GM21717 (cell line): Measurements from ENCODE around the gene ZNF146.
"Not testable (repeated sequence)": the region's sequence is repeated elsewhere in the genome, so short reads cannot be mapped to it uniquely, and the experiment has no call there.

Experiments used
- ATAC-seq: cut with Tn5 transposase; IDR thresholded peaks from one replicate; pipeline ENCODE4 v1.9.1; 2021; ENCODE audit warnings: mild to moderate bottlenecking, moderate library complexity; ENCODE audit not compliant: unreplicated experiment

Gene ZNF146

DNA sequence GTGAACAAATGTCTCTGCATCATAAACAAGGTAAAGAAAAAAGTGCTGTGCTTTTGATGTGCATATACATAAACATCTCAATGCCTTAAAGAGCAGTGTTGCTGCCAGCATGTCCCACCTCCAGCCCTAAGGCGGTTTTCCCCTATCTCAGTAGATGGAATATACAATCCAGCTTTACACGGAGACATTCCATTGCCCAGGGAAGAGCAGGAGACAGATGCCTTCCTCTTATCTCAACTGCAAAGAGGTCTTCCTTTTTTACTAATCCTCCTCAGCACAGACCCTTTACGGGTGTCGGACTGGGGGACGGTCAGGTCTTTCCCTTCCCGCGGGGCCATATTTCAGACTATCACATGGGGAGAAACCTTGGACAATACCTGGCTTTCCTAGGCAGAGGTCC is 18.7 kb downstream of the ZNF146 start:
- ATAC-seq, result not testable (repeated sequence)

DNA sequence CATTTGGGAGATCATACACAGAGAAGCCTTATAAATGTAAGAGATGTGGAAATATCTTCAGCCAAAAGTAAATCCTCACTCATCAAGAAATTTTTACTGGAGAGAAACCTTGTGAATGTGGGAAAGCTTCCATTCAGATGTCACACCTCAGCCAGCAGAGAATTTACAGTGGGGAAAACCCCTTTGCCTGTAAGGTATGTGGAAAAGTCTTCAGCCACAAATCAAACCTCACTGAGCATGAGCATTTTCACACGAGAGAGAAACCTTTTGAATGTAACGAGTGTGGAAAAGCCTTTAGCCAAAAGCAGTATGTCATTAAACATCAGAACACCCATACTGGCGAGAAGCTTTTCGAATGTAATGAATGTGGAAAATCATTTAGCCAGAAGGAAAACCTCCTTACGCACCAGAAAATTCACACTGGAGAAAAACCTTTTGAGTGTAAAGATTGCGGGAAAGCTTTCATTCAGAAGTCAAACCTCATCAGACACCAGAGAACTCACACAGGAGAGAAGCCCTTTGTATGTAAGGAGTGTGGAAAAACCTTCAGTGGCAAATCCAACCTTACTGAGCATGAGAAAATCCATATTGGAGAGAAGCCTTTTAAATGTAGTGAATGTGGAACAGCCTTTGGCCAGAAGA is 21.5 kb downstream of the ZNF146 start:
- no peak for ATAC-seq

DNA sequence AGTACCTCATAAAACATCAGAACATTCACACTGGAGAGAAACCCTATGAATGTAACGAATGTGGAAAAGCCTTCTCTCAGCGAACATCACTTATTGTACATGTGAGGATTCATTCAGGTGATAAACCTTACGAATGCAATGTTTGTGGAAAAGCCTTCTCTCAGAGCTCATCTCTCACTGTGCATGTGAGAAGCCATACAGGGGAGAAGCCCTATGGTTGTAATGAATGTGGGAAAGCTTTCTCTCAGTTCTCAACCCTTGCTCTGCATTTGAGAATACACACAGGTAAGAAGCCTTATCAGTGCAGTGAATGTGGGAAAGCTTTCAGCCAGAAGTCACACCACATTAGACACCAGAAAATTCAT is 22.0 kb downstream of the ZNF146 start:
- ATAC-seq, result no peak

DNA sequence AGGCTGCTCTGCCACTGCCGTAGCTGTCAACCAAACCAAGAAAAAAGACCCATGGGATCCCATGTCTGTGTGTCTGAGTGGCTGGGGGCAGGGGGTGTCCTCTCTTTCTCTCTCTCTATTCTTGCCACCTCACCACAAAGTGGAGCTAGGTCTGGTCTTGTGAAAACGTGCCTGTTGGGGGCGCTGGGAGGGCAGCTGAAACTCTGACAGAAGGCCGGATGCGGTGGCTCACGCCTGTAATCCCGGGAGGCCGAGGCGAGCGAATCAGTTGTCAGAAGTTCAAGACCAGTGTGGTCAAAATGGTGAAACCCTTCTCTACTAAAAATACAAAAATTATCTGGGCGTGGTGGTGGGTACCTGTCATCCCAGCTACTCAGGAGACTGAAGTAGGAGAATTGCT is 29.2 kb downstream of the ZNF146 start:
- no peak for ATAC-seq

DNA sequence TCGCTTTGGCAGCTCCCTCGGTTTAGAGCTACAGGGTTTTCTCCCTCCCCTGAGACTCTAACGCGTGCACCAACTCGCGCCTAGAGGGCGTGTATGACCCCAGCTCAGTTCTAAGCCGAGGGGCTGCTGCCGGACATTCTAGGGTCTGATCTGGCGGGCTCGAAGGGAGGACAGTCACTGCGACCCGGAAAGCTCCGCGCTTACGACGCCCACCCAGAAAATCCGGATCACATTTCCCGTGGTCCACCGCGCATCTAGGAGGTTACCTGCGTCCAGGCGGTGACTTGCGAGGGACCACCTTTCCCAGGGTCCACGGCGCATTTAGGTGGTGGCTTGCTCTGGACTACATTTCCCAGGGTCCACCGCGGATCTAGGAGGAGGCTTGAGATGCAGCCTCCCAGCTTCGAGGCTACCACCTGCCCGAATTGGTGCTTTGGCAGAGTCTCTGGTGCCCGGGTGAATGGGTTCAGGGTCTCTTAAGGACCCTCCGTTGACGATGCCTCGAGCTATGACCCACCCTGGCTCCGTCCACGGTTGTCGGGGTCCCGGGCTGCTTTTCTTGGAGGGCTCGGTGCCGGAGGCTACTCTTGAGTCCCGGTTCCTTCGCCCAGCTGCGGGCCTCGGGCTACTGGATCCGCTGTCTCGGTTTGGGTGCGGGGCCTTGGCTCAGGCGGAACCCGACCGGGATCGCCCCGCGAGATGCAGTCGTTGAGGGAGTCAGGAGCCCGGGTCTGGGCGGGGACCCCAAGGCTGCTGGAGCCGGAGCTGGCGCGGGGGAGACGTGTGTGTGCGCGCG is 30.5 kb downstream of the ZNF146 start:
- no peak for ATAC-seq

DNA sequence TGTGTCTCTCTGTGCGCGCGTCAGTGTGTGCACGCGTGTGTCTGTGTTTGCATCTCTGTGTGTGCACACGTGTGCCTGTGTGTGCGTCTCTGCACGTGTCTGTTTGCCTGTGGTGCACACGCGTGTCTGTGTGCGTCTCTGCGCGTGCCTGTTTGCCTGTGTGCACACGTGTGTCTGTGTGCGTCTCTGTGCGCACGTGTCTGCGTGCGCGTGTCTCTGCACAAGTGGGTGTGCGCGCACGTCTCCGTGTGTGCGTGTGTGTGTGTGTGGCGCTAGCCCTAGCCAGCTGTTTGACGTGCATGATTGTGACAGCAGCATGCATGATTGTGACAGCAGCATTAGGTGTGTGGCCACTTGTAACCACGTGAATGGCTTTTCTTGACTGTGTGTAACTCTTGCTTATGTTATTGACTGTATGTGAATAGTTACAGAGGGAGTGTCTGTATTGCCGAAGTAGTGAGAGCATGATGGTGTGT is 31.1 kb downstream of the ZNF146 start:
- no peak for ATAC-seq

DNA sequence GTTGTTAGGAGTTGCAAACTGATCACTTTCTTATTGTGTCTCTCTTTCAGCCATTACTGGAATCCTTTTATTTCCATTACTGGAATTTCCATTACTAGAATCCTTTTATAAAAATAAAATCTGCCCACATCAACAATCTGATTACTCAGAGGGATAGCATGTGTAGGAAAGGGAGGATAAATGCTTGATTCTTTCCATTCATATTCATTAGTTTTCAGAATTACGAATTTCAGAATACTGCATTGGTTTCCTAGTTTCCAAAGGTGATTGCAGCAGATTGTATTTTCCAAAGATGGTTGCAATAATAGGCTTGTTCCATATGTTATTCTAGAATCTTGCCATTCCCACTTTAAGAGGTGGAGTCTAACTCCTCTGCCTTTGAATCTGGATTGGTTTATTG is 37.1 kb downstream of the ZNF146 start:
- ATAC-seq, result no peak

DNA sequence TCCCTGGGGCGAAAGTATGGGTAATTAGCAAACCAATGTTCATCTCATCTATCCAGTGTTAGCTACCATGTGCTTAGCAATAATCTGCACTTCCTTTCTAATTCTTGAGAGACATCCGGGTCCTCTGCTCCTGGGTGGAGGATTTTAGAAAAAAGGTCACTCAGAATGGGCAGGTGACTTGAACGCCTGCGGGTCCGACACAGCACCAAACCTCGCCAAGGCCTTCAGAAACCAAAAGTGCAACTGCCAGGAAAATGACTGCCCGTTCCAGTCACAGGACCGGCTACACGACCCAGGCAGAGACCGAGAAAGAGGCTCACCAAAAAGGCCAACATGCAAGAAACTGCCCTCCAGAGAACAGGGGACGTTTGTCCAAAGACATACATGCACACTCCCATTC is 39.9 kb downstream of the ZNF146 start:
- ATAC-seq, result no peak

DNA sequence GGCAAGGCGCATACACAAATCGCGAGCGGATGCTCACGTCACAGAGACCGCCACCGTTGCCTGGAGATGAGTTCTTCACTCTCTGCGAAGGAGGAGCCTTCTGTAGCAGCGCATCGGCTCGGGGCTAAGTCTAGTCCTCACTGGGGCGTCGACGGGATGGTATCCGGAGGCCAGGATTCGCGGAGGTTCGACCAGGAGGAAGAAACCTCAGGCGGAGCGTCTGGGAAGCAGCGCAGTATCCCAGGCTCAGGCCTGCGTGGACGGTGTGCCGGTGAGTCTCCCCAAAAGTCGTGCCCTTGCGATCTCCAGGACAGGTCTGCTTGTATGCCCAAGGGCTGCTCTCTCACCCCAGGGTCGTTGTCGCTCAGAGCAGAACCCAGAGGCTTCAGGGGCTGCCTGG is 40.4 kb downstream of the ZNF146 start:
- no peak for ATAC-seq

DNA sequence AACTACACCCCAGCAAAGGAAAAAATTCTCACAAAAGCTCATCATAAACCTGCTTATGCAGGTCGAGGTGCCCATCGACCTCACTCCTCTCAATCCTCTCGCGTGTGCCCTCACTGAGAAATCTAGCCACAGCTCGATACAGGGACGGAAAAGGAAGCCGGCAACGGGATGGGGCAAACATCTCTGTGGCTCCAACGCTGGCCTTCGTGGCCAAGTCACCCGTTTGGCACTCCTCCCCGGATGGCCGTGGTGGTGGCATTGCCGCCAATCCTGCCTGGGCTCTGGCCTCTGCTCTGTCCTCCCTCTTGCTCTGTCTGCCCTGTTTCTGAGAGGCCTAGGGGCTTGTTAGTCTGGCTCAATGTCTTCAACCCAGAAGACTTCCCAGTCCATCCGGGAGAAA is 41.2 kb downstream of the ZNF146 start:
- no peak for ATAC-seq

DNA sequence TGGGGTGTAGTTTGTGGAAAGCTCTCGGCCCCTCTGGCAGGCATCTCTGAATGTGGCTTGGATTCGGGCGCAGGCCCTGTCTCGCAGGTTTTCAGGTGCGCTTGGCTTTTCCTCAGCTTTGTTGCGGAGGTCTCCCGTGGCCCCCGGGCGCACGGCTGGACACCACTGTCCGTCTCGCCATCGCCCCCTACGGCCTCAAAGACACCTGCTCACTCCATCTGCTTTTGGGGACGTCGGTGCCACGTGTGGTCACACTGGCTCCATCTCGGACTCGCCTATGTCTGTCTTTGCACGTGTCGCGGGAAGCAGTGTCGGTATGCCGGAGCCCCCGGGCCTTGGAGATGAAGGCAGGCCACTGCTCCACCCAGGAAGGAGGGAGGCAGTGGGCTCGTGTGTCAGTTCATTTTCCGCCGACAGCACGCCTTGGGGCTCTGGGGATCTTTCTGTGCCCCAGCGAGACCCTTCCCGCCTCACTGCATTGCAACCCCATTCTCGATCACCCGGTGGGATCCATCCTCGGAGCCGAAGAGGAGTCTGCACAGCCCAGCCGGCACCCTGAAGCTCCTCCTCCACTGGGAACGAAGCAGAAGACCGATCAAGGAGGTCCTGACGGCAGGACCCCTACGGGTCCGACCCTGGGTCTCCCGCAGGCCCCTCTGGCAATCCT is 42.1 kb downstream of the ZNF146 start:
- no peak for ATAC-seq

DNA sequence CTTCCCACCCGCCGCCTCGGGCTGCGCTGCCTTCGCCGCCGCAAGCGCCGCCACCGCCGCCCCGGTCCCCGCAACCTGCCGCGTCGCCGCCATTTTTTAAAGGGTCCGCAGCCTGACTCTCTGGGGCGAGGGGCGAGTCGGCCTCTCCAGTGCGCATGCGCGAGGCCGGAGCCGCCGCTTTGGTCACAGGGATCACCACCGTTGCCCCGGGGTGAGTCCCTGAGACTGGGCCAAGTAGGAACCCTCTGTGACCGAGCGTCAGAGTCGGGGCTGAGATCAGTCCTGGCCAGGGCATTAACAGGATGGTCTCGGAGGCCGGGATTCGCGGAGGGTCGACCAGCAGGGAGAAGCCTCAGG is 42.6 kb downstream of the ZNF146 start:
- ATAC-seq, result no peak

DNA sequence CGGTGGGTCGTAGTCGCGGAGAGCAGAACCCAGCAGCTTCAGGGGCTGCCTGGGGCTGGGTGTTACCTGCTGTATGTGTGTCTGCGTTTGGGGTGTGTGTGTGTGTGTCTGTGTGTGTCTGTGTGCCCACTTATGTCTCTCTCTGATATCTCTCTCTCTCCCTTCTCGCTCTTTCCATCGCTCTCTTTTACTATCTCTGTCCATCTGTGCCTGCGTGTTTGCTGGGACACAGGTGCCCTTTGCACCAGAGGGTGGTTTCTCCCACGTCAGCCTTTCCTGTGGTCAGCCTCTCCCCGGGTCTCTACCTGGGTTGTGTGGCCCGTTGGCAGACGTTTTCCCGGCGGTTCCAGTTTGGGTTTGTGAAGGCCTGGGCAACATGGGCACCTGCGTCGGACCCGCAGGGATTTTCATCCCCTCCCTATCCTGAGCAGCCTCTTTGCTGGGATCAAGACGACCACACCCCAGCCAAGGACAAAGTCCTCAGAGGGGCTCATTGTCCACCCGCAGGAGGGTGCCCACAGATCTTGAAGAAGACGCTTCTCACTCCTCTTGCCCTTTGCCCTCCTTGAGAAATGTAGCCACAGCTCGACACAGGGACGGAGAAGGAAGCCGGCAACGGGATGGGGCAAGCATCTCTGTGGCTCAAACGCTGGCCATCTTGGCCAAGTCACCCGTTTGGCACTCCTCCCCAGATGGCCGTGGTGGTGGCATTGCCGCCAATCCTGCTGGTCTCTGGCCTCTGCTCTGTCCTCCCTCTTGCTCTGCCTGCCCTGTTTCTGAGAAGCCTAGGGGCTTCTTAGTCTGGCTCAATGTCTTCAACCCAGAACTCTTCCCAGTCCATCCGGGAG is 43.3 kb downstream of the ZNF146 start:
- ATAC-seq, result no peak

DNA sequence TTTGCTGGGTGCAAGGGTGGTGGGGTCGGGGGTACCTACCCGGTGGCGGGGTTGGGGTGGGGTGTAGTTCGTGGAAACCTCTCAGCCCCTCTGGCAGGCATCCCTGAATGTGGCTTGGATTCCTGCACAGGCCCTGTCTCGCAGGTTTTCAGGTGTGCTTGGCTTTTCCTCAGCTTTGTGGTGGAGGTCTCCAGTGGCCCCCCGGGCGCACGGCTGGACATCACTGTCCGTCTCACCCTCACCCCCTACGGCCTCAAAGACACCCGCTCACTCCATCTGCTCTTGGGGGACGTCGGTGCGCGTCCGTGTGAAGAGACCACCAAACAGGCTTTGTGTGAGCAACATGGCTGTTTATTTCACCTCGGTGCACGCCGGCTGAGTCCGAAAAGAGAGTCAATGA is 44.3 kb downstream of the ZNF146 start:
- ATAC-seq, result no peak

DNA sequence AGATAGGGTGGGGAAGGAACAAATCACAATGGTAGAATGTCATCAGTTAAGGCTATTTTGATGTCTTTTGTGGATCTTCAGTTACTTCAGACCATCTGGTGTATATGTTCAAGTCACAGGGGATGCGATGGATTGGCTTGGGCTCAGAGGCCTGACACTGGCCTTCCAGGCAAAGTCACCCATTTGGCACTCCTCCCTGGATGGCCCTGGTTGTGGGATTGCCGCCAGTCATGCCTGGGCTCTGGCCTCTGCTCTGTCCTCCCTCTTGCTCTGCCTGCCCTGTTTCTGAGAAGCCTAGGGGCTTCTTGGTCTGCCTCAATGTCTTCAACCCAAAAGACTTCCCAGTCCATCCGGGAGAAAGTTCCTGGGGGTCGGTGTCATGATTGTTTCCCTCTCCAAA is 50.2 kb downstream of the ZNF146 start:
- no peak for ATAC-seq

DNA sequence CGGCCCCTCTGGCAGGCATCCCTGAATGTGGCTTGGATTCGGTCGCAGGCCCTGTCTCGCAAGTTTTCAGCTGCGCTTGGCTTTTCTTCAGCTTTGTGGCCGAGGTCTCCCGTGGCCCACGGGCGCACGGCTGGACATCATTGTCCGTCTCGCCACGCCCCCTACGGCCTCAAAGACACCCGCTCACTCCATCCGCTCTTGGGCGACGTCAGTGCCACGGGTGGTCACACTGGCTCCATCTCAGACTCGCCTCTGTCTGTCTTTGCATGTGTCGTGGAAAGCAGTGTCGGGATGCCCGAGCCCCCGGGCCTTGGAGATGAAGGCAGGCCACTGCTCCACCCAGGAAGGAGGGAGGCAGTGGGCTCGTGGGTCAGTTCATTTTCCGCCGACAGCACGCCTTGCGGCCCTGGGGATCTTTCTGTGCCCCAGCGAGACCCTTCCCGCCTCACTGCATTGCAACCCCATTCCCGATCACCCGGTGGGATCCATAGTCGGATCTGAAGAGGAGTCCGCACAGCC is 51.0 kb downstream of the ZNF146 start:
- no peak for ATAC-seq

DNA sequence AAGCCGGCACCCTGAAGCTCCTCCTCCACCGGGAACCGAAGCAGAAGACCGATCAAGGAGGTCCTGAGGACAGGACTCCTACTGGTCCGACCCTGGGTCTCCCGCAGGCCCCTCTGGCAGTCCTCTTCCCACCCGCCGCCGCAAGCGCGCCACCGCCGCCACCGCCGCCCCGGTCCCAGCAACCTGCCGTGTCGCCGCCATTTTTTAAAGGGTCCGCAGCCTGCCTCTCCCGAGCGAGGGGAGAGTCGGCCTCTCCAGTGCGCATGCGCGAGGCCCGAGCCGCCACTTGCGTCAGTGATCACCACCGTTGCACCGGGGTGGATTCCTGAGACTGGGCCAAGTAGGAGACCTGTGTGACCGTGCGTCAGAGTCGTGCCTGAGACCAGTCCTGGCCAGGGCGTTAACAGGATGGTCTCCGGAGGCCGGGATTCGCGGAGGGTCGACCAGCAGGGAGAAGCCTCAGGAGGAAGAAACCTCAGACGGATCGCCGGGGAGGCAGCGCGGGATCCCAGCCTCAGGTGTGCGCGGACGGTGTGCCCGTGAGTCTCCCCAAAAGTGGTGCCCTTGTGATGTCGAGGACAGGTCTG is 51.6 kb downstream of the ZNF146 start:
- no peak for ATAC-seq

DNA sequence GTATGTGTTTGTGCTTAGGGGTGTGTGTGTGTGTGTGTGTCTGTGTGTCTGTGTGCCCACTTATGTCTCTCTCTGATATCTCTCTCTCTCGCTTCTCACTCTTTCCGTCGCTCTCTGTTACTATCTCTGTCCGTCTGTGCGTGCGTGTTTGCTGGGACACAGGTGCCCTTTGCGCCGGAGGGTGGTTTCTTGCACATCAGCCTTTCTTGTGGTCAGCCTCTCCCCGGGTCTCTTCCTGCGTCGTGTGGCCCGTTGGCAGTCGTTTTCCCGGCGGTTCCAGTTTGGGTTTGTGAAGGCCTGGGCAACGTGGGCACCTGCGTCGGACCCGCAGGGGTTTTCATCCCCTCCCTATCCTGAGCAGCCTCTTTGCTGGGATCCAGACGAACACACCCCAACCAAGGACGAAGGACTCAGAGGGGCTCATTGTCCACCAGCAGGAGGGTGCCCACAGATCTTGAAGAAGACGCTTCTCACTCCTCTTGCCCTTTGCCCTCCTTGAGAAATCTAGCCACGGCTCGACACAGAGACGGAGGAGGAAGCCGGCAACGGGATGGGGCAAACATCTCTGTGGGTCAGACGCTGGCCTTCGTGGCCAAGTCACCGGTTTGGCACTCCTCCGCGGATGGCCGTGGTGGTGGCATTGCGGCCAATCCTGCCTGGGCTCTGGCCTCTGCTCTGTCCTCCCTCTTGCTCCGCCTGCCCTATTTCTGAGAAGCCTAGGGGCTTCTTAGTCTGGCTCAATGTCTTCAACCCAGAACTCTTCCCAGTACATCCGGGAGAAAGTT is 52.3 kb downstream of the ZNF146 start:
- no peak for ATAC-seq

DNA sequence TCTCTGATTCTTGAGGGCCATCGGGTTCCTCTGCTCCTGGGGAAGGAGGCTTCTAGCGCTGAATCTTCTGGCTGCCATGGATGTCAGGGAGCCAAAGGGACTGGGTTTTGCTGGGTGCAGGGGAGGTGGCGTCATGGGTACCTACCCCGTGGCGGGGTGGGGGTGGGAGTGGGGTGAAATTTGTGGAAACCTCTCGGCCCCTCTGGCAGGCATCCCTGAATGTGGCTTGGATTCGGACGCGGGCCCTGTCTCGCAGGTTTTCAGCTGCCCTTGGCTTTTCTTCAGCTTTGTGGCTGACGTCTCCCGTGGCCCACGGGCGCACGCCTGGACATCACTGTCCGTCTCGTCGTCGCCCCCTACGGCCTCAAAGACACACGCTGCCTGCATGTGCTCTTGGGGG is 53.2 kb downstream of the ZNF146 start:
- not testable (repeated sequence) for ATAC-seq

DNA sequence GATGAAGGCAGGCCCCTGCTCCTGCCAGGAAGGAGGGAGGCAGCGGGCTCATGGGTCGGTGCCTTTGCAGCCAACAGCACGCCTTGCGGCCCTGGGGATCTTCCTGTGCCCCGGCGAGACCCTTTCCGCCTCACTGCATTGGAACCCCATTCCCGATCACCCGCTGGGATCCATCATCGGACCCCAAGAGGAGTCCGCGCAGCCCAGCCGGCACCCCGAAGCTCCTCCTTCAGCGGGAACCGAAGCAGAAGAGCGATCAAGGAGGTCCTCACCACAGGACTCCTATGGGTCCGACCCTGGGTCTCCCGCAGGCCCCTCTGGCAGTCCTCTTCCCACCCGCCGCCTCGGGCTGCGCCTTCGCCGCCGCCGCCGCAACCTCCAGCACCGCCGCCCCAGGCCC is 53.7 kb downstream of the ZNF146 start:
- ATAC-seq, result not testable (repeated sequence)
